GM18951 (cell line): Measurements from ENCODE around the gene IGIP.

Experiments
- POLR2A ChIP-seq: IDR thresholded peaks from 4 replicates; pipeline ENCODE4 v1.6.1; 2011; ENCODE audit warnings: mild to moderate bottlenecking; ENCODE audit not compliant: insufficient read length, insufficient read depth; ENCODE audit errors: extremely low read depth
- in situ Hi-C: fragments of 300-500 bp; cut with MboI; formaldehyde crosslinking; loops from one replicate; pipeline ENCODE4 v1.12.0; 2022; ENCODE audit warnings: low sequenced_read_pairs, mixed read lengths, inconsistent platforms; ENCODE audit not compliant: unreplicated experiment

The IGIP gene

GRCh38 chr5:140107312-140108092 is 18.2 kb upstream of the IGIP start:
- TF ChIP-seq POLR2A: peak; percentile 86
- in situ Hi-C loops: no loop called here

- in situ Hi-C loops: no loop called here
- no peak for TF ChIP-seq POLR2A
These were observed 17.4 kb upstream of the IGIP start for GRCh38 chr5:140108093-140109017.

GRCh38 chr5:140109018-140109758 is 16.5 kb upstream of the IGIP start:
- in situ Hi-C loops: no loop called here
- no peak for TF ChIP-seq POLR2A

- in situ Hi-C loops: no loop called here
These were observed 15.7 kb upstream of the IGIP start for GRCh38 chr5:140109759-140110645.

GRCh38 chr5:140110646-140110957 is 15.1 kb upstream of the IGIP start:
- in situ Hi-C loops: no loop called here
- no peak for TF ChIP-seq POLR2A

More at GRCh38 chr5:140109759-140110645, 15.7 kb upstream of the IGIP start:
- TF ChIP-seq POLR2A: no peak

GRCh38 chr5:140111011-140111858 is 14.5 kb upstream of the IGIP start:
- TF ChIP-seq POLR2A: no peak
- in situ Hi-C loops: no loop called here

- in situ Hi-C loops: no loop called here
- no peak for TF ChIP-seq POLR2A
These were observed 13.7 kb upstream of the IGIP start for GRCh38 chr5:140111859-140112551.

GRCh38 chr5:140112685-140113179 is 13.0 kb upstream of the IGIP start:
- in situ Hi-C loops: no loop called here
- TF ChIP-seq POLR2A: no peak

- no peak for TF ChIP-seq POLR2A
- in situ Hi-C loops: no loop called here
These were observed 12.5 kb upstream of the IGIP start for GRCh38 chr5:140113180-140113698.

GRCh38 chr5:140113699-140114263 is 12.0 kb upstream of the IGIP start, which contains the start of gene PURA:
Gene PURA (plus strand): TSS chr5:140114109. CDS start chr5:140114182, 73 bp downstream.
- TF ChIP-seq POLR2A: peak; percentile 81
- in situ Hi-C loops: no loop called here
